ENCODE measurements around the gene CDH22. TPM values are rescaled to one million over a fixed set of nuclear protein-coding genes. Genes with fewer than 3 reads are reported as not detected.

CDH22 gene
- total RNA-seq, 4 donors from 2014 or later = not detected

- Histone ChIP-seq H3K27ac (no peak overlapping the region), H3K9me3 (no peaks in the 10 kb centered on the region), H3K4me1 (no peaks in the 10 kb centered on the region), H3K36me3 (no peaks in the 10 kb centered on the region), H3K27me3 (no peaks in the 10 kb centered on the region), H3K4me3 (no peak overlapping the region)
- TF ChIP-seq POLR2A (IDR thresholded peaks at IDR 0.05) (no peak), CTCF (IDR thresholded peaks at IDR 0.05) (no peak)
- no peak for DNase-seq
Observed at GRCh38 chr20:46183768-46184167, 124.5 kb downstream of the CDH22 start.

- H3K27me3 ChIP-seq = no peaks in the 10 kb centered on the region
- no peaks in the 10 kb centered on the region for H3K4me1 ChIP-seq
- TF ChIP-seq CTCF (IDR thresholded peaks at IDR 0.05) (no peak), POLR2A (IDR thresholded peaks at IDR 0.05) (no peak)
- DNase-seq = no peak
- no peaks in the 10 kb centered on the region for H3K36me3 ChIP-seq
- no peak overlapping the region for H3K27ac ChIP-seq
- no peak overlapping the region for H3K4me3 ChIP-seq
- no peaks in the 10 kb centered on the region for H3K9me3 ChIP-seq
Observed at GRCh38 chr20:46182276-46183200, 125.8 kb downstream of the CDH22 start.

- H3K27me3 ChIP-seq = no peaks in the 10 kb centered on the region
- H3K27ac ChIP-seq = no peak overlapping the region
- no peaks in the 10 kb centered on the region for H3K9me3 ChIP-seq
Observed at GRCh38 chr20:46179862-46180261, 128.4 kb downstream of the CDH22 start.

GRCh38 chr20:46178891-46179290 is 129.4 kb downstream of the CDH22 start:
- no peak for DNase-seq
- Histone ChIP-seq H3K4me3 (no peak overlapping the region), H3K9me3 (no peaks in the 10 kb centered on the region), H3K27ac (no peak overlapping the region), H3K36me3 (no peaks in the 10 kb centered on the region), H3K27me3 (peaks cover 0 to 9% of the 10 kb centered on the region in 2 donors), H3K4me1 (peaks cover 0 to 8% (median 0%) of the 10 kb centered on the region in 4 donors)
- TF ChIP-seq POLR2A (IDR thresholded peaks at IDR 0.05) (no peak), CTCF (IDR thresholded peaks at IDR 0.05) (no peak)

More at GRCh38 chr20:46179862-46180261, 128.4 kb downstream of the CDH22 start:
- TF ChIP-seq POLR2A (IDR thresholded peaks at IDR 0.05) = no peak
- no peak for TF ChIP-seq CTCF (IDR thresholded peaks at IDR 0.05)
- DNase-seq = no peak
- Histone ChIP-seq H3K4me3 (no peak overlapping the region), H3K36me3 (no peaks in the 10 kb centered on the region), H3K4me1 (peaks cover 0 to 1% (median 0%) of the 10 kb centered on the region in 4 donors)

- DNase-seq = no peak
- TF ChIP-seq CTCF (IDR thresholded peaks at IDR 0.05) = no peak
- no peak for TF ChIP-seq POLR2A (IDR thresholded peaks at IDR 0.05)
- H3K4me3 ChIP-seq = no peak overlapping the region
- no peak overlapping the region for H3K27ac ChIP-seq
- H3K36me3 ChIP-seq = no peaks in the 10 kb centered on the region
- peaks cover 0 to 14% of the 10 kb centered on the region in 2 donors for H3K27me3 ChIP-seq
- peaks cover 0 to 8% (median 0%) of the 10 kb centered on the region in 4 donors for H3K4me1 ChIP-seq
- H3K9me3 ChIP-seq = no peaks in the 10 kb centered on the region
Observed at GRCh38 chr20:46177768-46178167, 130.5 kb downstream of the CDH22 start.
